COLO829 (cell line): ENCODE measurements around the gene LIN28B.
"Not testable (repeated sequence)": the region's sequence is repeated elsewhere in the genome, so short reads cannot be mapped to it uniquely, and the experiment has no call there.

Source experiments
- DNase-seq: peaks from one replicate; pipeline ENCODE4 v3.0.0; 2012; ENCODE audit warnings: low spot score

LIN28B gene

DNA sequence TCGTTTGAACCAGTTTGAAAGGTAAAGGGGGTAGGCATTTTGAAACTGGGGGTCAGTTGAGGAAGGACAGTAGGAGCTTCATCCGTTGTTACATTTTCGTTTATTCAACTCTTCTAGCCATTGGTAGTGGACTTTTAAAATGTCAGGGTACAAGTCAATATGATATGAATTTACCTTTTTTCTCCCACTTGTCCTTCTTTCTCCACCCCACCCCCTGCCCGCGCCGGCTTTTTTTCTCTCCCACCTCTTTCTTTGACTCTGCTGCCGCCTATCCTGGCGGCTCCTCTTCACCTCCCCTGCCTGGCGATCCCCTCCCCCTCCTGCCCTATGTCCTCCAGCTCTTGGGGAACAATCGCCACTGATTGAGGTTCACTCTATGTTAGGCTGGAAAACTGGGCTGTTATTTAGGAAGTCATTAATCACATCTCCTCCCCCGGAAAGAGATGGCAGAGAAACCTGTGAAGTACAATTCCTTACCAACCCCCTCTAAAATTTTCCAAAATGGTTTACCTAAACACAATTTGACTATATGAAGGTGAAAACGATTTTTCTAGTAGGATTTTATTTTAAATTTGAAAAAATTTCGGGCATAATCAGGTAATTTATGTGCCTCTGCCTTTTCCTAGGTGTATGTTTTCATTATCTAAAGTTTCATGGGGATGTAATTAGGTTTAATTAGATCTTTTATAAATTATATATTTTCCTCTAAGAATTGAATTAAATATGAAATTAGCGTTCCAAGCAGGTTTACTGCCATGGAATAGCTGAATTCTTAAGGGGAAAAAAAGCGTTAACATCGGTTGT lies 778 bp upstream of the LIN28B start:
- DNase-seq, result no peak

GRCh38 chr6:104957301-104958177 lies 632 bp downstream of the LIN28B start:
- no peak for DNase-seq

DNA sequence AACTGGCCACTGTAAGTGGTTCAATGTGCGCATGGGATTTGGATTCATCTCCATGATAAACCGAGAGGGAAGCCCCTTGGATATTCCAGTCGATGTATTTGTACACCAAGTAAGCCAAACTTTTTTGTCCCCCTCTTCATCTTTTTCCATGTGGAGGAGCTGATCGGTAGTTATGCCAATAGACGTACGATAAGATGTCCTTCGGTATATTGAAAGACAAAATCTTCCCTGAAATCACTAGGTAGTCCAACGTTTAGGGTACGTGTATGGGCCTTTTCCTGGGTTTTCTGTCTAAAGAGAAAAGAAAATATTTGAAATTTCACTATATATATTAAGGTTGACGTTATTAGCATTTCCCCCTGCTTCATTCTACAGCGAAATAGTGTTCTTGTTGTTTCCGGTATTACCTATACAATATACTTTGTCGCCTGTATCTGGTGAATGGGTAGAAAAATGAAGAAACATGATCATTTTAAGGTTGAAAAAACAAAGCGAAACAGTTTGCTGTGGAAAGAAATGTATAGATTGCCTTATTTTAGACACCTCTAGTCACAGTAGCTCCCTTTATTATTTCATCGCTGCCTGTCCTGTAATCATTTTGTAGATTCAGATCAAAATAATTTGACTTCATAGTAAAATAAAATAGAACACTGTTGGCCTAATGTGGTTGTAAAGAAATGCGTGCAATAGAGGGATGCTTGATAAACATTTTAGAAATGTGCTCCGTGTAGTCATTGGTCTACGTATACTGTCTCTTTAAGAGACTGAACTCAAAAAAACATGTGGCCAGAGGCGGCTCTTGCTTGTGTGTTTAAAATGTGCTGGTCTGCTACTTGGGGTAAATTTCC lies 1.5 kb downstream of the LIN28B start:
- DNase-seq, result no peak

DNA sequence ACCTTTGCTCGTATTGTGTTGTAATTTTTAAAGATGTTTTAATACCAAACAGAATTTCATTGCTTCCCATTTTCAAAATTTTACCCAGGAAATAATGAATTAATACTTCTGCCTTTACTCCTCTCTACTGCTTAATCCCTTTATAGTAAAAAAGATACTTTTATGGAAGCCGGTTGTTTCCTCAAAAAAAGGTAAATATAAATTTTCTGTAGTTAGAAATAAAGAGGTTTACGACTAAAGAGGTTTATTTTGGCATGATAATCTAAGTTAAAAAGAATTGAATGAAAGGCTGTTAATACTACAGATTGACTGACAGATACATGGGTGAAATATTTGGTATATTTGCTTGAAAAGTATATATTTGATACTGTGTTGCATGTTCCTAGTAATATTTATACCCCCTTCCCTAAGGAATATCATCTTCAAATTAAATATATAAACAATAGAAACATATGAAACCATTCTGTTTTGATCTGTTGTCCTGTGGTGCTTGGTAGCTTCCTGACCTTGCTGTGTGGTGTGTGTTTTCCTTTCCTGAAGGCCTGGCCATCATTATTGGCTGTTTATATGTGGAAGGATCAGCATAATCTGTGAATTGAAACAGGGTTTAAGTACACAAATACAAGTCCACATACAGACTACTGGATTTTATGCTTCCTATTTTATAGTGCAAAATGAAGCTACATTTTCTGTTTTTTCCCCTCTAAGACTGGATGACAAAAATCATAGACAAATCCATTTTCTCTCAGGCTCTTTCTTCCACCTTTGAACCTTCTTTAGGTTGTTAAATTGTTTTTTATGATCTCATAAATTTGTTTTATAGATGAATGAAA lies 2.3 kb downstream of the LIN28B start:
- no peak for DNase-seq

DNA sequence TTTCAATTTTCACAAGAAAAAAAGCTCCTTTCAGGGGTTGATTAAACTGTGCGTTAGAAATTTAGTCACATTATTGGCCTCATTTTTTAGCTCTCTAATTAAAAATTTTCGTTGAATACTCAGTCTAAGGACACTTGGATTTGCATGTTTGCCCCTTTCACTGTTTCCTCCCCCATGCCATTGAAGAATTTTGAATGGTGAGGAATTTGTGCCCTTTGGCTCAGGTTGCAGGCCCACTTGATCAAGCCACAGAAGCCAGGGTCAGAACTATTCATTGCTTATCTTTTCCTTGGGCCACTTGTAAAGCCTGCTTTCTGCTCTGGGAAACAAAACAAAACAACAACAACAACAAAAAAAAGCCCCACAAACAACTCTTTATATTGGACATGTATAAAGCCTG lies 12.2 kb downstream of the LIN28B start:
- no peak for DNase-seq

- no peak for DNase-seq
These were observed 13.1 kb downstream of the LIN28B start for GRCh38 chr6:104969785-104970581.

GRCh38 chr6:104973404-104973803 lies 16.5 kb downstream of the LIN28B start:
- DNase-seq, result no peak

- no peak for DNase-seq
These were observed 26.4 kb downstream of the LIN28B start for GRCh38 chr6:104983296-104983695.

DNA sequence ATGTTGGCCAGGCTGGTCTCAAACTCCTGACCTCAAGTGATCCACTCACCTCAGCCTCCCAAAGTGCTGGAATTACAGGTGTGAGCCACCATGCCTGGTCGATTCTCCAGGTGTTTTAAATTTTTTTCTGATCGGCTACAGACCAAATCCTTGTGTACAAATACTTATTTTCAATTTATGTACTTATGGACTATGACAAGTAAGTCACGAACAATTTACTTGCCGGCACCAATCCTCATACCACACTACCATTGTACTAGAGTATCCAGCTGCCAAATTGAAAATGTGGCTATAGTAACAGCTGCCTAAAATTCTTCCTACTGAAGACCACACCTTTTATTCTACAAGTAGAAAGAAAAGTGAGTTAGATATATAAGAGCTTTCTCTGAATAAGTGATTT lies 26.9 kb downstream of the LIN28B start:
- no peak for DNase-seq

- DNase-seq, result no peak
These were observed 27.9 kb downstream of the LIN28B start for GRCh38 chr6:104984831-104985230.

DNA sequence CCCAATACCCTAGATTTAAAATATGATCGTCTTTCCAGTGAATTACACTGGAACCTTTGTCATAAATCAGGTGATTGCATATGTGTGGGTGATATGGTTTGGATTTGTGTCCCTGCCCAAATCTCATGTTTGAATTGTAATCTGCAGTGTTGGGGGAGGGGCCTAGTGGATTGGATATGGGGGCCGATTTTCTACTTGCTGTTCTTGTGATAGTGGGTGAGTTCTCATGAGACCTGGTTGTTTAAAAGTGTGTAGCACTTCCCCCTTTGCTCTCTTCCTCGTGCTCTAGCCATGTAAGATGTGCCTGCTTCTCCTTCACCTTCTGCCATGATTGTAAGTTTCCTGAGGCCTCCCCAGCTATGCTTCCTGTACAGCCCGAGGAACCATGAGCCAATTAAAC lies 29.0 kb downstream of the LIN28B start:
- DNase-seq, result not testable (repeated sequence)

- DNase-seq, result no peak
These were observed 29.7 kb downstream of the LIN28B start for GRCh38 chr6:104986625-104987024.

GRCh38 chr6:104987218-104987617 lies 30.3 kb downstream of the LIN28B start:
- DNase-seq, result no peak

GRCh38 chr6:104990085-104990484 lies 33.2 kb downstream of the LIN28B start:
- DNase-seq, result no peak

GRCh38 chr6:104991062-104991461 lies 34.2 kb downstream of the LIN28B start:
- DNase-seq, result not testable (repeated sequence)

DNA sequence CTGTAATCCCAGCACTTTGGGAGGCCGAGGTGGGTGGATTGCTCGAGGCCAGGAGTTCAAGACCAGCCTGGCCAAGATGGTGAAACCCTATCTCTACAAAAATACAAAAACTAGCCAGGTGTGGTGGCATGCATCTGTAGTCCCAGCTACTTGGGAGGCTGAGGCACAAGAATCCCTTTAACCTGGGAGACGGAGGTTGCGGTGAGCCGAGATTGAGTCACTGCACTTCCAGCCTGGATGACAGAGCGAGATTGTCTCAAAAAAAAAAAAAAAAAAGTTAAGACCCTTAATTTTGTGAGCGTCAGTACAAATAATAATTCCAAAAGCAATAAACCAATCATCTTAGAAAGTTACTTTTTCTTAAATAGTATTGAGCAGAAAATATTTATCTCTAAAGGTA lies 36.7 kb downstream of the LIN28B start:
- not testable (repeated sequence) for DNase-seq

GRCh38 chr6:104995989-104996617 lies 39.2 kb downstream of the LIN28B start:
- DNase-seq, result no peak

- DNase-seq, result no peak
These were observed 44.2 kb downstream of the LIN28B start for GRCh38 chr6:105001063-105001462.

DNA sequence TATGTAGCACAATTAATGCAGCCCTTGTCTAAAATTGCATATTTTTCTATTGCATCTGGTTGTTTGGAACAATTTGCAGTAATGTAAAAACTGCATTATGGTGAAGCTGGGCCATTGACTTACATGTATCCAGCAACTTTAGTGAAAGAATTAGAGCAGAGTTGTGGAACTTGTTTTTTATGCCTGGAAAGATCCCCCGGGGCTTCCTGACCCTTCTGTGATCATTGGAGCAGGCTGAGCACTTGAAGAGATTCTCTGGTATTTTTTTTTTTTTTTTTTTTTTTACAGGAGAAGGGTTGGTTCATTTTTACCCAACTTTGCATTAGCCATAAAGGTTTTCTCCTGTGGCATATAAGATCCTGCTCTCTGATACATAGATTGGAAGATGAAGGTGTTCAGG lies 45.0 kb downstream of the LIN28B start:
- DNase-seq, result no peak

DNA sequence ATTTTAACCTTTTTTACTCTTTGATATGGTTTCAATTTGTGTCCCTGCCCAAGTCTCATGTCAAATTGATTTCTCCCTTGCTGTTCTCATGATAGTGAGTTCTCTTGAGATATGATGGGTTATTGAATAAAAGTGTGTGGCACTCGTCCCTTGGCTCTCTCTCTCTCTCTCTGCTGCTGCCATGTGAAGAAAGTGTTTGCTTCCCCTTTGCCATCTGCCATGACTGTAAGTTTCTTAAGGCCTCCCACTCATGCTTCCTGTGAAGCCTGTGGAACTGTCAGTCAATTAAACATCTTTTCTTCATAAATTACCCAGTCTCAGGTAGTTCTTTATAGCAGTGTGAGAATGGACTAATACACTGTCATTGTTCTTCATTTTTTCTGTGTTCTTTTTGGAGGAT lies 48.5 kb downstream of the LIN28B start:
- no peak for DNase-seq
